ENCODE measurements around the gene APOE. TPM values are rescaled to one million over a fixed set of nuclear protein-coding genes. Genes with fewer than 3 reads are reported as not detected.

The APOE gene
- total and polyA plus RNA-seq, 9 of the 15 experiments (the other 6 are each of a cell fraction or from before 2014, with no cell fraction given), result 0.14 to 180 (median 58.1) TPM; not detected in 1

- H3K4me3 ChIP-seq, result no peak overlapping the region
- 68% methylated on average over 4 of the region's 4 CpGs for WGBS (ENCODE audit: insufficient coverage, low coverage, missing lambda C conversion rate)
- H3K4me1 ChIP-seq (replicated peaks in 1 of 2; ENCODE audit: control insufficient read depth in 2 of 2, insufficient read depth in 2 of 2, low read length in 2 of 2), result peaks cover 6 to 18% of the 10 kb centered on the region in 2 experiments
- H4K20me1 ChIP-seq (replicated peaks; ENCODE audit: control insufficient read depth, insufficient read depth, low read length), result no peaks in the 10 kb centered on the region
- no TSS peak for BruUV-seq (replicated peaks)
- TF ChIP-seq DPF2 (IDR thresholded peaks at IDR 0.05), result no peak
- no peak for TF ChIP-seq HLTF (IDR thresholded peaks at IDR 0.05)
- peak; percentile 65 for TF ChIP-seq ZFP36 (IDR thresholded peaks at IDR 0.05; ENCODE audit: low read depth, low read length, partially characterized antibody)
- peak in 1 of 2 experiments; percentile 28; a peak in 1 of 4 replicates for TF ChIP-seq KDM1A (IDR thresholded peaks at IDR 0.05)
- TF ChIP-seq ETV1 (tag; conservative IDR thresholded peaks at IDR 0.05; ENCODE audit: low read depth), result peak; percentile 54
- no peak for TF ChIP-seq ASH1L (IDR thresholded peaks at IDR 0.05; ENCODE audit: borderline replicate concordance, low read depth, partially characterized antibody)
- TF ChIP-seq BCOR (IDR thresholded peaks at IDR 0.05), result peak; percentile 77
- peak; percentile 80 for TF ChIP-seq RBM25 (IDR thresholded peaks at IDR 0.05; ENCODE audit: low read depth, low read length, severe bottlenecking)
- 0 out of 2 replicates have a peak, but pooled peaks have one; percentile 34 for TF ChIP-seq ADNP (tag; IDR thresholded peaks at IDR 0.05)
- TF ChIP-seq FOXK1 (CRISPR knock-in tag; IDR thresholded peaks at IDR 0.05; ENCODE audit: borderline replicate concordance), result no peak
- no peaks in the 10 kb centered on the region for H3K9me3 ChIP-seq (replicated peaks; ENCODE audit: control insufficient read depth, insufficient read depth, low read depth, low read length)
- H3K9ac ChIP-seq (ENCODE audit: insufficient read depth in 1 of 2, low read depth in 2 of 2, low read length in 2 of 2), result no peak overlapping the region
- H3K27ac ChIP-seq (ENCODE audit: extremely low read depth, low read depth, low read length), result no peak overlapping the region
- no peaks in the 10 kb centered on the region for H3K9me1 ChIP-seq (ENCODE audit: control insufficient read depth, insufficient read depth, low read length)
- FAIRE-seq, result no peak
- POLR2A ChIA-PET, result interaction anchor here (0.9 kb wide), 1 partner anchor 23 kb away, joined by 4 read pairs; no protein-coding TSS in a partner anchor
- DNase-seq (ENCODE audit: extremely low read depth in 1 of 4, low spot score in 3 of 4), result no peak
- no peaks in the 10 kb centered on the region for H3K36me3 ChIP-seq (ENCODE audit: control insufficient read depth, insufficient read depth, low read length)
- CTCF ChIA-PET (ENCODE audit: low intra/inter-chr PET ratio), result no interaction called here
- ATAC-seq, result no peak
- no peaks in the 10 kb centered on the region for H3K79me2 ChIP-seq (ENCODE audit: control insufficient read depth, insufficient read depth, low read length)
- in situ Hi-C loops (cut with MboI), result no loop called here
- H3K4me2 ChIP-seq (ENCODE audit: insufficient read depth, low read length), result no peak overlapping the region
- H2AFZ ChIP-seq (ENCODE audit: low read depth, low read length), result no peak overlapping the region
- no peaks in the 10 kb centered on the region for H3K27me3 ChIP-seq (ENCODE audit: control insufficient read depth in 2 of 2, insufficient read depth in 2 of 2, low read length in 2 of 2)
- intact Hi-C loops (cut with micrococcal nuclease), result no loop called here
Observed at GRCh38 chr19:44931541-44931940, 25.9 kb downstream of the APOE start.
